IMR-90 (cell line): ENCODE measurements around the gene MALSU1. TPM values are rescaled to one million over a fixed set of nuclear protein-coding genes. Genes with fewer than 3 reads are reported as not detected.

Source experiments
- ATAC-seq: fragments of 200-7000 bp; cut with Tn5 transposase; 2 replicates; pipeline ENCODE4 v1.9.1; 2020; ENCODE audit warnings: low read depth, mild to moderate bottlenecking, moderate library complexity
- BruUV-seq: library from RNA; stranded (reverse); fragments of 400-500 nt; replicated peaks from 2 replicates; lab custom pipeline; 2021; lab: Mats Ljungman, UMichigan
- CTCF ChIA-PET: fragments of 300-600 bp; formaldehyde crosslinking; extraction: SDS; loops from one replicate; lab custom pipeline; 2021; ENCODE audit warnings: antibody characterized with exemption; lab: Yijun Ruan, JAX
- POLR2A ChIA-PET: fragments of 300-600 bp; sonication (Branson Sonifier 250); formaldehyde crosslinking; loops from one replicate; lab custom pipeline; 2022; ENCODE audit warnings: antibody characterized with exemption; ENCODE audit not compliant: unreplicated experiment; lab: Charles Lee
- DNase-seq: peaks from one replicate; pipeline ENCODE4 v3.0.0; 2013
- H2AFZ ChIP-seq: replicated peaks from 2 replicates; pipeline ENCODE3; 2013; ENCODE audit warnings: low read length, mild to moderate bottlenecking; ENCODE audit not compliant: poor library complexity
- H2AK5ac ChIP-seq: 2 replicates; pipeline ENCODE4 v1.6.1; 2013; ENCODE audit warnings: low read depth, low read length, inconsistent platforms
- H2AK9ac ChIP-seq: replicated peaks from 2 replicates; pipeline ENCODE3; 2013; ENCODE audit warnings: mild to moderate bottlenecking, low read depth, low read length, moderate library complexity; ENCODE audit not compliant: poor library complexity
- H2BK120ac ChIP-seq: 2 replicates; pipeline ENCODE4 v1.6.1; 2013; ENCODE audit warnings: low read depth, low read length, inconsistent platforms
- H2BK15ac ChIP-seq: 3 replicates; pipeline ENCODE4 v1.6.1; 2013; ENCODE audit warnings: low read depth, low read length, inconsistent platforms
- H2BK20ac ChIP-seq: 2 replicates; pipeline ENCODE4 v1.6.1; 2013; ENCODE audit warnings: low read depth, mild to moderate bottlenecking, inconsistent platforms, low read length, moderate library complexity
- H2BK5ac ChIP-seq: 2 replicates; pipeline ENCODE4 v1.6.1; 2013; ENCODE audit warnings: mild to moderate bottlenecking, low read depth, low read length, inconsistent platforms; ENCODE audit not compliant: poor library complexity, severe bottlenecking
- H3K14ac ChIP-seq: replicated peaks from 2 replicates; pipeline ENCODE4 v1.6.1; 2013; ENCODE audit warnings: low read depth, low read length, inconsistent platforms
- H3K18ac ChIP-seq: 2 replicates; pipeline ENCODE4 v1.6.1; 2013; ENCODE audit warnings: low read depth, low read length, control low read depth
- H3K23ac ChIP-seq: 2 replicates; pipeline ENCODE4 v1.6.1; 2013; ENCODE audit warnings: low read depth, low read length, inconsistent platforms
- H3K27ac ChIP-seq: 2 replicates; pipeline ENCODE4 v1.5.1; 2013; ENCODE audit warnings: mild to moderate bottlenecking, control low read depth, low read length; ENCODE audit not compliant: insufficient read depth
- H3K27me3 ChIP-seq: 2 replicates; pipeline ENCODE4 v1.6.1; 2013; ENCODE audit warnings: low read length; ENCODE audit not compliant: control insufficient read depth, insufficient read depth
- H3K36me3 ChIP-seq: 2 replicates; pipeline ENCODE4 v1.6.1; 2013; ENCODE audit warnings: low read length, mixed read lengths; ENCODE audit not compliant: control insufficient read depth, insufficient read depth
- H3K4ac ChIP-seq: 2 replicates; pipeline ENCODE4 v1.6.1; 2013; ENCODE audit warnings: low read depth, low read length, inconsistent platforms
- H3K4me1 ChIP-seq: 2 replicates; pipeline ENCODE4 v1.6.1; 2013; ENCODE audit warnings: low read length, mixed read lengths; ENCODE audit not compliant: control insufficient read depth, insufficient read depth
- H3K4me2 ChIP-seq: 2 replicates; pipeline ENCODE4 v1.6.1; 2013; ENCODE audit warnings: low read depth, mild to moderate bottlenecking, control low read depth, low read length, moderate library complexity
- H3K4me3 ChIP-seq: 2 replicates; pipeline ENCODE4 v1.5.1; 2013; ENCODE audit warnings: low read depth, mild to moderate bottlenecking, control low read depth, low read length, moderate library complexity; ENCODE audit not compliant: insufficient read depth
- H3K56ac ChIP-seq: 2 replicates; pipeline ENCODE4 v1.6.1; 2013; ENCODE audit warnings: low read length, inconsistent platforms; ENCODE audit not compliant: insufficient read depth; ENCODE audit errors: extremely low read depth
- H3K79me1 ChIP-seq, 2 experiments: 2 replicates each; pipeline ENCODE4 v1.6.1; 2013; ENCODE audit warnings: low read length in 2 of 2, inconsistent platforms in 1 of 2, low read depth in 1 of 2
- H3K9ac ChIP-seq: 2 replicates; pipeline ENCODE4 v1.6.1; 2013; ENCODE audit warnings: low read depth, low read length, control low read depth
- H3K9me1 ChIP-seq: 2 replicates; pipeline ENCODE4 v1.6.1; 2013; ENCODE audit warnings: low read length, inconsistent platforms; ENCODE audit not compliant: insufficient read depth
- H3K9me3 ChIP-seq: 2 replicates; pipeline ENCODE4 v1.6.1; 2013; ENCODE audit warnings: low read length; ENCODE audit not compliant: control insufficient read depth, insufficient read depth
- H4K20me1 ChIP-seq: 2 replicates; pipeline ENCODE4 v1.6.1; 2013; ENCODE audit warnings: low read length, inconsistent platforms; ENCODE audit not compliant: insufficient read depth
- H4K5ac ChIP-seq: 2 replicates; pipeline ENCODE4 v1.6.1; 2013; ENCODE audit warnings: mild to moderate bottlenecking, low read depth, low read length, control low read depth
- H4K8ac ChIP-seq, 2 experiments: 2 replicates each; pipeline ENCODE4 v1.6.1; 2013; ENCODE audit warnings: low read depth in 2 of 2, low read length in 2 of 2, control low read depth in 1 of 2, inconsistent platforms in 1 of 2
- H4K91ac ChIP-seq: 2 replicates; pipeline ENCODE4 v1.6.1; 2013; ENCODE audit warnings: low read depth, low read length, inconsistent platforms; ENCODE audit not compliant: insufficient read depth
- BHLHE40 ChIP-seq: fragments of 150-350 bp; IDR thresholded peaks from 2 replicates; pipeline ENCODE4 v1.6.1; 2016; ENCODE audit warnings: mild to moderate bottlenecking, low read depth, low read length
- CEBPB ChIP-seq: IDR thresholded peaks from 2 replicates; pipeline ENCODE4 v1.6.1; 2012; ENCODE audit warnings: low read depth, low read length, improper control_type of control experiment
- CTCF ChIP-seq: conservative IDR thresholded peaks from 2 replicates; pipeline ENCODE4 v1.5.1; 2012; ENCODE audit warnings: mild to moderate bottlenecking, low read depth, low read length, improper control_type of control experiment
- FOS ChIP-seq: fragments of 150-350 bp; IDR thresholded peaks from 2 replicates; pipeline ENCODE4 v1.6.1; 2016; ENCODE audit warnings: low read depth, low read length
- MAFK ChIP-seq: IDR thresholded peaks from 2 replicates; pipeline ENCODE4 v1.6.1; 2012; ENCODE audit warnings: low read depth, low read length, improper control_type of control experiment
- MAZ ChIP-seq: IDR thresholded peaks from 2 replicates; pipeline ENCODE4 v1.6.1; 2012; ENCODE audit warnings: low read depth, mild to moderate bottlenecking, low read length, improper control_type of control experiment, moderate library complexity, borderline replicate concordance
- MXI1 ChIP-seq: IDR thresholded peaks from 2 replicates; pipeline ENCODE4 v1.6.1; 2012; ENCODE audit warnings: low read depth, mild to moderate bottlenecking, low read length, moderate library complexity, borderline replicate concordance
- NFE2L2 ChIP-seq: fragments of 150-350 bp; IDR thresholded peaks from 2 replicates; pipeline ENCODE4 v1.6.1; 2016; ENCODE audit warnings: low read depth, mild to moderate bottlenecking, low read length
- POLR2A ChIP-seq: IDR thresholded peaks from 2 replicates; pipeline ENCODE4 v1.6.1; 2012; ENCODE audit warnings: mild to moderate bottlenecking, low read depth, low read length
- RAD21 ChIP-seq: IDR thresholded peaks from 2 replicates; pipeline ENCODE4 v1.6.1; 2012; ENCODE audit warnings: low read length, improper control_type of control experiment
- RCOR1 ChIP-seq: IDR thresholded peaks from 2 replicates; pipeline ENCODE4 v1.6.1; 2012; ENCODE audit warnings: mild to moderate bottlenecking, low read length, improper control_type of control experiment; ENCODE audit not compliant: insufficient replicate concordance
- RFX5 ChIP-seq: IDR thresholded peaks from 2 replicates; pipeline ENCODE4 v1.8.0; 2012; ENCODE audit warnings: low read depth, mild to moderate bottlenecking, low read length, moderate library complexity
- USF2 ChIP-seq: fragments of 150-350 bp; IDR thresholded peaks from 2 replicates; pipeline ENCODE4 v1.6.1; 2017; ENCODE audit warnings: mild to moderate bottlenecking, antibody characterized with exemption, low read length, low read depth
- WGBS, 2 experiments: methylation state at CpG; one replicate each; pipeline versions ENCODE4 v1.1.5 to v1.1.7; 2013; ENCODE audit warnings: missing lambda C conversion rate in 2 of 2; ENCODE audit not compliant: insufficient read length in 1 of 2; ENCODE audit errors: extremely low coverage in 2 of 2; 5-methylcytosine and 5-hydroxymethylcytosine counted together
- dilution Hi-C: fragments of 300-500 bp; cut with HindIII; formaldehyde crosslinking; loops from one replicate; pipeline ENCODE4 v1.14.3; 2018; ENCODE audit warnings: low sequenced_read_pairs; ENCODE audit not compliant: unreplicated experiment
- in situ Hi-C: fragments of 300-500 bp; cut with MboI; formaldehyde crosslinking; loops from 3 replicates; pipeline ENCODE4 v1.14.3; 2019; ENCODE audit warnings: low sequenced_read_pairs, inconsistent platforms, mixed read lengths
- intact Hi-C: fragments of 100-400 bp; cut with micrococcal nuclease; formaldehyde crosslinking; loops from 2 replicates; pipeline ENCODE4 v1.10.0; 2022
- polyA plus RNA-seq, 3 experiments: library from polyadenylated mRNA; depleted of rRNA; stranded (reverse); fragments of >200 nt; gene quantifications; 2 replicates each; pipeline ENCODE4 v1.2.3, GENCODE V29; 2012; ENCODE audit warnings: low replicate concordance in 1 of 3
- total RNA-seq: library from RNA; depleted of rRNA; stranded (reverse); fragments of >200 nt; gene quantifications from 2 replicates; pipeline ENCODE4 v1.2.3, GENCODE V29; 2012

Gene MALSU1
- total and polyA plus RNA-seq, 2 of the 4 experiments (the other 2 are of a cell fraction): 30.5 to 36.0 TPM

- Histone ChIP-seq H4K91ac (no peak overlapping the region; the same call in 1 of the 2 replicates), H3K9ac (no peak overlapping the region), H2AK5ac (no peak overlapping the region), H3K56ac (no peak overlapping the region), H3K9me3 (peaks cover 5% of the 10 kb centered on the region), H4K20me1 (peaks cover 13% of the 10 kb centered on the region; the same call in 1 of the 2 replicates), H3K18ac (peak overlapping the region; percentile 20; the same call in 1 of the 2 replicates), H2BK120ac (peak overlapping the region; percentile 87; the same call in 1 of the 2 replicates), H3K14ac (peak overlapping the region; percentile 66; the same call in 1 of the 2 replicates), H2AFZ (no peak overlapping the region), H3K4ac (peak overlapping the region; percentile 86; the same call in 1 of the 2 replicates), H4K8ac (peak overlapping the region in 1 of 2 experiments; percentile 76; a peak in 2 of 4 replicates), H3K27ac (no peak overlapping the region), H4K5ac (no peak overlapping the region), H3K79me1 (peaks cover 13 to 55% of the 10 kb centered on the region in 2 experiments), H3K27me3 (no peaks in the 10 kb centered on the region), H3K4me2 (no peak overlapping the region), H3K4me1 (peaks cover 20% of the 10 kb centered on the region), H3K4me3 (no peak overlapping the region), H2AK9ac (no peak overlapping the region), H3K23ac (no peak overlapping the region), H3K9me1 (peaks cover 5% of the 10 kb centered on the region), H2BK5ac (peak overlapping the region; percentile 63), H2BK20ac (0 out of 2 replicates have a peak overlapping the region, but pooled peaks have one; percentile 85), H2BK15ac (0 out of 3 replicates have a peak overlapping the region, but pooled peaks have one; percentile 35), H3K36me3 (peaks cover 16% of the 10 kb centered on the region)
- 90% methylated on average over 2 of the region's 3 CpGs; no CpG with 5 or more reads in 1 of the 2 experiments for WGBS, 2 experiments
- ATAC-seq (no peak), DNase-seq (no peak)
- CTCF ChIA-PET: interaction anchor here (0.6 kb wide), 1 partner anchor 193 kb away, joined by 11 read pairs; no protein-coding TSS in a partner anchor
- intact Hi-C loops (no loop called here), in situ Hi-C loops (no loop called here), dilution Hi-C loops (no loop called here)
- TF ChIP-seq POLR2A (no peak), MAZ (no peak), CEBPB (no peak), RCOR1 (no peak), RFX5 (no peak), NFE2L2 (no peak), CTCF (no peak), MXI1 (no peak), RAD21 (no peak), MAFK (no peak), FOS (no peak), USF2 (no peak), BHLHE40 (no peak)
- POLR2A ChIA-PET: interaction anchor here (0.7 kb wide), 1 partner anchor 186 kb away, joined by 4 read pairs; no protein-coding TSS in a partner anchor
- BruUV-seq: no TSS peak
Observed at GRCh38 chr7:23336086-23336485, 36.9 kb downstream of the MALSU1 start.
